ENCODE results near the gene SSC4D.
"Not testable (repeated sequence)": the region's sequence is repeated elsewhere in the genome, so short reads cannot be mapped to it uniquely, and the experiment has no call there.

The SSC4D gene

DNA sequence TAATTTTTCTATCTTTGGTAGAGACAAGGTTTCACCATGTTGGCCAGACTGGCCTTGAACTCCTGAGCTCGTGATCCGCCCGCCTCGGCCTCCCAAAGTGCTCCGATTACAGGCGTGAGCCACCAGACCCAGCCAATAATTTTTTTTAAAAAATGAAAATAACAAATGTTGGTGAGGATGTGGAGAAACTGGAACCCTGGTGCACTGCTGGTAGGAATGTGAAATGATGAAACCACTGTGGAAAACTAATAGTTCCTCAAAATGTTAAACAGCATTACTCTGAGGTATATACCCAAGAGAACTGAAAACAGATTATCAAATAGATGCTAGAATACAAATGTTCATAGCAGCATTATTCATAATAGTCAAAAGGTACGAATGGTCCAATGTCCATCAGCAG is 27.7 kb downstream of the SSC4D start:
- Histone ChIP-seq H3K27me3 (no peaks in the 10 kb centered on the region), H3K4me2 (no peak overlapping the region), H3K9ac (no peak overlapping the region), H4K20me1 (no peaks in the 10 kb centered on the region), H3K9me3 (no peaks in the 10 kb centered on the region), H3K27ac (no peak overlapping the region), H3K4me3 (no peak overlapping the region), H3K4me1 (peaks cover 17% of the 10 kb centered on the region), H3K36me3 (no peaks in the 10 kb centered on the region)
- no peak for TF ChIP-seq Cebpa-rat (IDR thresholded peaks at IDR 0.05)

GRCh38 chr7:76380623-76380966 is 28.9 kb downstream of the SSC4D start:
- Histone ChIP-seq H3K4me3 (peak overlapping the region; percentile 71), H3K9me3 (no peaks in the 10 kb centered on the region), H3K36me3 (no peaks in the 10 kb centered on the region), H3K9ac (peak overlapping the region; percentile 75; the same call in 1 of the 2 replicates), H4K20me1 (no peaks in the 10 kb centered on the region), H3K4me2 (peak overlapping the region; percentile 84), H3K27me3 (no peaks in the 10 kb centered on the region), H3K4me1 (peaks cover 17% of the 10 kb centered on the region), H3K27ac (peak overlapping the region; percentile 77; the same call in 1 of the 2 replicates)
- TF ChIP-seq Cebpa-rat (IDR thresholded peaks at IDR 0.05) = no peak

DNA sequence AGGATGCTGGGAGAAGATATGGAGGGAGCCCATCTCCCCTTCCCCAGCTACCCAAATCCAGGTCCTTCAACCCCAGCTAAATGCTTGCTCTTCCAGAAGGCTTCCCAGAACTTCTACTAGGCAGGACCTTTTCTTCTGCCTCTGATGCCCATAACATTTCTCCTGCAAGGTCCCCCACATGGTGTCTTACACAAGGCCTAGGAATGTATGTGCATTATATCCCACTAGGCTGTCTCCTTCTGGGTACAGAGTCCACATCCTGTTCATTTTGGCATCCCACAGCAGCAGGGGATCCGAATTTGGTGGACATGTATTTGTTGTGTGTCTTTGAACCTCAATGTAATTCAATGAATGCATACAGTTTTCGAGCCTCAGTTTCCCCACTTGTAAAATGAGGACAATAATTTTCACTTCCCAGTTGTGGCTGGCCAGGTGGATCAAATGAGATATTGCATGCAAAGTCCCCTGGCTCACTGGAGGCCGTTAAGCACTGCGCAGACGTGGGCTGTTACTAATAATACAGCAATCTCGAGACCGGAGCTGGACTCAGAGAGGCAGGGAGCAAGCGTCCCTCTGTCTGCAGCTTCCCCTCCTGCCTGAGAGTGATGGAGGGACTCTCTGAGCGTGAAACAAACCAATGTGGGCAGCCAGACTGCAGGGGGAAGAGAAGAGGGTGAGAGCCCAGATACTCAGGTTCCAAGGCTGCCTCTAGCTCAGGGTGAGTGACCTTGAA is 32.1 kb downstream of the SSC4D start:
- Histone ChIP-seq H3K36me3 (no peaks in the 10 kb centered on the region), H3K9me3 (no peaks in the 10 kb centered on the region), H3K4me1 (peaks cover 17% of the 10 kb centered on the region), H3K4me3 (no peak overlapping the region), H3K27me3 (no peaks in the 10 kb centered on the region), H4K20me1 (no peaks in the 10 kb centered on the region), H3K27ac (no peak overlapping the region), H3K4me2 (no peak overlapping the region), H3K9ac (no peak overlapping the region)
- no peak for TF ChIP-seq Cebpa-rat (IDR thresholded peaks at IDR 0.05)

GRCh38 chr7:76375251-76375650 is 34.2 kb downstream of the SSC4D start:
- no peaks in the 10 kb centered on the region for H3K27me3 ChIP-seq
- H3K9me3 ChIP-seq = no peaks in the 10 kb centered on the region
- H3K36me3 ChIP-seq = no peaks in the 10 kb centered on the region
- no peak overlapping the region for H3K27ac ChIP-seq
- no peak overlapping the region for H3K4me2 ChIP-seq
- H3K4me1 ChIP-seq = peaks cover 11% of the 10 kb centered on the region
- no peak for TF ChIP-seq Cebpa-rat (IDR thresholded peaks at IDR 0.05)
- no peak overlapping the region for H3K4me3 ChIP-seq
- H3K9ac ChIP-seq = no peak overlapping the region
- no peaks in the 10 kb centered on the region for H4K20me1 ChIP-seq

DNA sequence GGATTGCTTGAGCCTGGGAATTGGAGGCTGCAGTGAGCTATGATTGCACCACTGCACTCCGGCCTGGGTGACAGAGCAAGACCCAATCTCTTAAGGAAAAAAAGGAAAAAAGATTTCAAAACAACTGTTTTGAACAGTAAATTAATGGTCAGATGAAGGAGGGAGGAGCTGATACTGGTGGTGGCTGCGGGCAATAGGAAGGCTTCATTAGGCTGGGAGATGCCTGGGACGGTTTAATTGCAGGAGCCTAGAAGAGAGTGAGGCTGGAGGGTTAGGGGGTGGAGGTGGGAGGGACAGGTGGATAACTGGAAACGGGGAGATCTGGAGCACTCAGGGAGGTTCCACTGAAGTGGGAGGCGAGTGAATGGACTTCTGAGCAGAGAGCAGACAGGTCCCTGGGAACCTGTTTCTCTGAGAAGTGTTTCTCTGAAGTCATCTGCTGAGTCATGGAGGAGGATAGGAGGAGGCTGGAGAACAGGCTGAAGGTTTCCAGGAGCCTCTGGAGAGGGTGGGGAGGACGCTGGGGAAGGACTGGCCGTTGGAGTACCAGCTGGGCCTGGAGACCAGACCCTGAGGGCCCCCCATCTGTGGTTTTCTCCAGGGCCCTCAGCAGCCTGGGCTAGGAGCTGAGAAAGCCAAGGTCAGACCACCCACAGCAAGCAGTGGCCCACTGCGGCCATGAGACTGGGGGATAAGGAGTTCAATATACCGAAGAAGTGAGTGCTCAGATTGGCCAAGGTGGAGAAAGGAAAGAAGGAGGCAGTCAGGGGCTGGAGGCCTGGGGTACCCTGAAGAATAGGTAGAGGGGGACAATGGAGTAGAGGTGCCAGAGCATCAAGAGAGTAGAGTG is 36.3 kb downstream of the SSC4D start:
- Histone ChIP-seq H3K27ac (no peak overlapping the region), H4K20me1 (no peaks in the 10 kb centered on the region), H3K9ac (no peak overlapping the region), H3K4me3 (no peak overlapping the region), H3K4me1 (no peaks in the 10 kb centered on the region), H3K4me2 (no peak overlapping the region), H3K9me3 (no peaks in the 10 kb centered on the region), H3K27me3 (no peaks in the 10 kb centered on the region), H3K36me3 (no peaks in the 10 kb centered on the region)
- TF ChIP-seq Cebpa-rat (IDR thresholded peaks at IDR 0.05) = no peak

- no peaks in the 10 kb centered on the region for H3K27me3 ChIP-seq
- H3K36me3 ChIP-seq = no peaks in the 10 kb centered on the region
- no peak overlapping the region for H3K4me3 ChIP-seq
- H3K4me2 ChIP-seq = no peak overlapping the region
- no peaks in the 10 kb centered on the region for H3K9me3 ChIP-seq
- peaks cover 4% of the 10 kb centered on the region; the same call in 1 of the 2 replicates for H3K4me1 ChIP-seq
- H3K9ac ChIP-seq = no peak overlapping the region
- H4K20me1 ChIP-seq = no peaks in the 10 kb centered on the region
- H3K27ac ChIP-seq = no peak overlapping the region
- TF ChIP-seq Cebpa-rat (IDR thresholded peaks at IDR 0.05) = no peak
These were observed 38.1 kb downstream of the SSC4D start for GRCh38 chr7:76371396-76371795.

- Histone ChIP-seq H3K4me1 (peaks cover 27% of the 10 kb centered on the region), H3K27me3 (no peaks in the 10 kb centered on the region), H3K4me3 (no peak overlapping the region), H3K36me3 (no peaks in the 10 kb centered on the region), H4K20me1 (no peaks in the 10 kb centered on the region), H3K27ac (no peak overlapping the region), H3K4me2 (no peak overlapping the region), H3K9ac (no peak overlapping the region), H3K9me3 (no peaks in the 10 kb centered on the region)
- TF ChIP-seq Cebpa-rat (IDR thresholded peaks at IDR 0.05) = no peak
These were observed 40.5 kb downstream of the SSC4D start for GRCh38 chr7:76369018-76369417.

GRCh38 chr7:76368190-76368589 is 41.3 kb downstream of the SSC4D start:
- H3K36me3 ChIP-seq = no peaks in the 10 kb centered on the region
- no peak overlapping the region for H3K4me3 ChIP-seq
- no peak for TF ChIP-seq Cebpa-rat (IDR thresholded peaks at IDR 0.05)
- H4K20me1 ChIP-seq = no peaks in the 10 kb centered on the region
- H3K27ac ChIP-seq = no peak overlapping the region
- H3K9ac ChIP-seq = no peak overlapping the region
- H3K4me1 ChIP-seq = peaks cover 35% of the 10 kb centered on the region
- no peaks in the 10 kb centered on the region for H3K9me3 ChIP-seq
- H3K27me3 ChIP-seq = no peaks in the 10 kb centered on the region
- H3K4me2 ChIP-seq = no peak overlapping the region

GRCh38 chr7:76364198-76364584 is 45.3 kb downstream of the SSC4D start:
- peak overlapping the region; percentile 49 for H3K4me3 ChIP-seq
- H3K4me1 ChIP-seq = peaks cover 43% of the 10 kb centered on the region
- no peaks in the 10 kb centered on the region for H3K27me3 ChIP-seq
- no peak for TF ChIP-seq Cebpa-rat (IDR thresholded peaks at IDR 0.05)
- H3K4me2 ChIP-seq = peak overlapping the region; percentile 80
- H3K9me3 ChIP-seq = no peaks in the 10 kb centered on the region
- peak overlapping the region; percentile 65 for H3K9ac ChIP-seq
- H3K36me3 ChIP-seq = no peaks in the 10 kb centered on the region
- no peaks in the 10 kb centered on the region for H4K20me1 ChIP-seq
- peak overlapping the region; percentile 81 for H3K27ac ChIP-seq

DNA sequence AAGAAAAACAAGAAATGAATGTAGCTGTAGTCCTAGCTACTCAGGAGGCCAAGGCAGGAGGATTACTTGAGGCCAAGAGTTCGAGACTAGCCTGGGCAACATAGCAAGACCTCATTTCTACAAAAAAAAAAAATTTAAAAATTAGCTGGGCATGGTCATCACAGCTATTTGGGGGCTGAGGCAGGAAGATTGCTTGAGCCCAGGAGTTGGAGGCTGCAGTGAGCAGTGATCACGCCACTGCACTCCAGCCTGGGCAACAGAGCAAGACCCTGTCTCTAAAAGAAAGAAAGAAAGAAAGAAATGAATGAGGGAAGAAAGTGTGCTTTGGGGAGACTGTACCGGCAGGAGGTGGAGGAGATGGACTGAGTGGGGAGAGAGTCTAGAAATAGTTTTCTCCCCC is 45.7 kb downstream of the SSC4D start:
- H4K20me1 ChIP-seq, H3K36me3 ChIP-seq, H3K27me3 ChIP-seq, H3K9me3 ChIP-seq: not testable (repeated sequence)
- H3K9ac ChIP-seq = peak overlapping the region; percentile 65
- peak overlapping the region; percentile 49 for H3K4me3 ChIP-seq
- H3K27ac ChIP-seq = peak overlapping the region; percentile 81
- peaks cover 43% of the 10 kb centered on the region for H3K4me1 ChIP-seq
- peak overlapping the region; percentile 80 for H3K4me2 ChIP-seq
